ENCODE results near the gene TOMM40.
"Not testable (repeated sequence)": the region's sequence is repeated elsewhere in the genome, so short reads cannot be mapped to it uniquely, and the experiment has no call there.

The TOMM40 gene

GRCh38 chr19:44883922-44884321 lies 7.1 kb upstream of the TOMM40 start:
- TF ChIP-seq FOXK2 (IDR thresholded peaks at IDR 0.05) (no peak), ARNT (IDR thresholded peaks at IDR 0.05) (no peak), LEF1 (IDR thresholded peaks at IDR 0.05; ENCODE audit: borderline replicate concordance) (no peak), SUZ12 (IDR thresholded peaks at IDR 0.05) (no peak), BHLHE40 (IDR thresholded peaks at IDR 0.05; ENCODE audit: borderline replicate concordance) (no peak)
- POLR2A ChIA-PET, result interaction anchor here (1.7 kb wide), 1 partner anchor 38 kb away, joined by 3 read pairs; the partner anchor contains the start of gene NECTIN2
- CTCF ChIA-PET, result no interaction called here
- DNase-seq (ENCODE audit: extremely low spot score), result no peak

DNA sequence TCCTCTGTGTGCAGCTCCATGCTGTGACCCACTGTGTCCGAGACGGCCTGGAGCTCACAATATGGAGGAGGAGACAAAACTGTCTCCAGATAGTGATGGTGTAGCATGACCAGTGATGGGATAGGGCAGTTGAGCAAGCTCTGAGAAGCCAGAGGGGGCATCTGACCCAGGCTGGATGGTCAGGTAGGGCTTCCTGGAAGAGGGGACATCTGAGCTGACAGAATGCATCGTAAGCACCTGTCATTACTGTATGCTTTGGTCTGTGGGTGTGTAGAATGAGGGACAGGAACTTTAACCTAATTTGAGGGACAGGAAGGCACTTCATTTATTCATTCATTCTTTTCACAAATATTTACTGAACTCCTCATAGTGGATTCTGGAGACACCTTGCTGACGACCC lies 6.5 kb upstream of the TOMM40 start:
- ChIA-PET POLR2A (interaction anchor here (1.7 kb wide), 1 partner anchor 39 kb away, joined by 3 read pairs; the partner anchor contains the start of gene NECTIN2), CTCF (no interaction called here)
- no peak for DNase-seq (ENCODE audit: extremely low spot score)
- no peak for TF ChIP-seq ARNT (IDR thresholded peaks at IDR 0.05)
- no peak for TF ChIP-seq SP1 (IDR thresholded peaks at IDR 0.05)
- TF ChIP-seq CTBP1 (IDR thresholded peaks at IDR 0.05; ENCODE audit: borderline replicate concordance), result no peak
- TF ChIP-seq FOXM1 (IDR thresholded peaks at IDR 0.05; ENCODE audit: borderline replicate concordance), result no peak
- no peak for TF ChIP-seq FOXK2 (IDR thresholded peaks at IDR 0.05)
- no peak for TF ChIP-seq ELF4 (IDR thresholded peaks at IDR 0.05)
- no peak for TF ChIP-seq NFRKB (IDR thresholded peaks at IDR 0.05)
- no peak for TF ChIP-seq LEF1 (IDR thresholded peaks at IDR 0.05; ENCODE audit: borderline replicate concordance)
- no peak for TF ChIP-seq HDGF (IDR thresholded peaks at IDR 0.05; ENCODE audit: borderline replicate concordance)

- CTCF ChIA-PET, result no interaction called here
- POLR2A ChIA-PET, result no interaction called here
- TF ChIP-seq FOXK2 (IDR thresholded peaks at IDR 0.05), result no peak
- no peak for TF ChIP-seq PKNOX1 (IDR thresholded peaks at IDR 0.05)
- no peak for TF ChIP-seq L3MBTL2 (conservative IDR thresholded peaks at IDR 0.05)
- no peak for TF ChIP-seq NFRKB (IDR thresholded peaks at IDR 0.05)
- no peak for TF ChIP-seq FOXM1 (IDR thresholded peaks at IDR 0.05; ENCODE audit: borderline replicate concordance)
- TF ChIP-seq TARDBP (IDR thresholded peaks at IDR 0.05), result no peak
- TF ChIP-seq LEF1 (IDR thresholded peaks at IDR 0.05; ENCODE audit: borderline replicate concordance), result no peak
- TF ChIP-seq CTBP1 (IDR thresholded peaks at IDR 0.05; ENCODE audit: borderline replicate concordance), result no peak
- no peak for TF ChIP-seq SP1 (IDR thresholded peaks at IDR 0.05)
- TF ChIP-seq SUZ12 (IDR thresholded peaks at IDR 0.05), result no peak
- no peak for TF ChIP-seq ARNT (IDR thresholded peaks at IDR 0.05)
- TF ChIP-seq FOXA1 (IDR thresholded peaks at IDR 0.05), result no peak
- no peak for TF ChIP-seq HDGF (IDR thresholded peaks at IDR 0.05; ENCODE audit: borderline replicate concordance)
- TF ChIP-seq BHLHE40 (IDR thresholded peaks at IDR 0.05; ENCODE audit: borderline replicate concordance), result no peak
- no peak for TF ChIP-seq ZNF384 (IDR thresholded peaks at IDR 0.05)
- no peak for TF ChIP-seq ELF4 (IDR thresholded peaks at IDR 0.05)
- no peak for DNase-seq (ENCODE audit: extremely low spot score)
Measured at GRCh38 chr19:44886141-44886540, 4.9 kb upstream of the TOMM40 start.

DNA sequence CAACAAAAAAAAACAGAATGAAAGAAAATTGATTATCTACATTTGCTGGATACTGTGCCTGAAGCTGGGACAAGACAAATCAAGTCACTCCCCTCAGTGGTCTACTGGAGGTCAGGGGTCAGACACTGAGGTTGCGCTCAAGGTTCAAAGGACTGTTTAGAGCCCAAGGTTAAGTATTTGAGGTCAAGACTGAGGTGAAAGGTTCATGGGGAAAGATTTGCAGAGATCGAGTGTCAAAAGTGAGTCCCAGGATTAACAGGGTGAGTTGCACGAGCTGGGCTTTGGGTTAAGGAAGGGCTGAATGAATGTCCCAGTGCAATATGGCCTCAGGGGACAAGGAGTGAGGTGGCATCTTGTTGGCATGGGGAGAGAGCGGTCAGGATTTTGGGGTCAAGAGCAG lies 3.4 kb upstream of the TOMM40 start:
- CTCF ChIA-PET, result no interaction called here
- POLR2A ChIA-PET, result interaction anchor here (0.7 kb wide), 1 partner anchor 11 kb away, joined by 4 read pairs; no protein-coding TSS in a partner anchor
- no peak for TF ChIP-seq SP1 (IDR thresholded peaks at IDR 0.05)
- no peak for TF ChIP-seq ARNT (IDR thresholded peaks at IDR 0.05)
- no peak for TF ChIP-seq CTBP1 (IDR thresholded peaks at IDR 0.05; ENCODE audit: borderline replicate concordance)
- no peak for TF ChIP-seq TARDBP (IDR thresholded peaks at IDR 0.05)
- no peak for TF ChIP-seq BHLHE40 (IDR thresholded peaks at IDR 0.05; ENCODE audit: borderline replicate concordance)
- TF ChIP-seq HDGF (IDR thresholded peaks at IDR 0.05; ENCODE audit: borderline replicate concordance), result no peak
- no peak for TF ChIP-seq FOXM1 (IDR thresholded peaks at IDR 0.05; ENCODE audit: borderline replicate concordance)
- TF ChIP-seq FOXA1 (IDR thresholded peaks at IDR 0.05), result no peak
- DNase-seq (ENCODE audit: extremely low spot score), result no peak

DNA sequence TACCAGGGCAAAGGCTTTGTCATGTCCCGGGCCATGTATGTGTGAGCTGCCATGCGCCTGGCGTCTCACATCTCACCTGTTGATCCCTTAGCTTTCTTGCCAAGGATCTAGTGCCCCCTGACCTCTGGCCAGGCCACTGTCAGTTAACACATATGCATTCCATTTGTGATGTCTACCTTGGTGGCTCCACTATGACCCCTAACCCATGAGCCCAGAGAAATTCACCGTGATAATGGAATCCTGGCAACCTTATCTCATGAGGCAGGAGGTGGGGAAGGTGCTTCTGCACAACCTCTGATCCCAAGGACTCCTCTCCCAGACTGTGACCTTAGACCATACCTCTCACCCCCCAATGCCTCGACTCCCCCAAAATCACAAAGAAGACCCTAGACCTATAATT lies 2.7 kb upstream of the TOMM40 start:
- POLR2A ChIA-PET, result interaction anchor here (0.7 kb wide), 1 partner anchor 12 kb away, joined by 4 read pairs; no protein-coding TSS in a partner anchor
- DNase-seq (ENCODE audit: extremely low spot score); CTCF ChIA-PET: not testable (repeated sequence)

- POLR2A ChIA-PET, result interaction anchor here (0.7 to 2.6 kb wide), 11 partner anchors 10 to 203 kb away, joined by 3 to 19 read pairs (median 4); partner anchors contain the start of genes APOC1, APOE, NECTIN2 and PPP1R37
- no peak for DNase-seq (ENCODE audit: extremely low spot score)
- TF ChIP-seq SP1 (IDR thresholded peaks at IDR 0.05) (no peak), L3MBTL2 (conservative IDR thresholded peaks at IDR 0.05) (peak; percentile 81; the same call in 1 of the 2 replicates), FOXA1 (IDR thresholded peaks at IDR 0.05) (no peak)
- CTCF ChIA-PET, result interaction anchor here (0.5 to 1.4 kb wide), 4 partner anchors 16 to 786 kb away, joined by 3 to 5 read pairs (median 4); partner anchors contain the start of genes APOE and NECTIN2
Measured at GRCh38 chr19:44889830-44890365, 1.2 kb upstream of the TOMM40 start.

DNA sequence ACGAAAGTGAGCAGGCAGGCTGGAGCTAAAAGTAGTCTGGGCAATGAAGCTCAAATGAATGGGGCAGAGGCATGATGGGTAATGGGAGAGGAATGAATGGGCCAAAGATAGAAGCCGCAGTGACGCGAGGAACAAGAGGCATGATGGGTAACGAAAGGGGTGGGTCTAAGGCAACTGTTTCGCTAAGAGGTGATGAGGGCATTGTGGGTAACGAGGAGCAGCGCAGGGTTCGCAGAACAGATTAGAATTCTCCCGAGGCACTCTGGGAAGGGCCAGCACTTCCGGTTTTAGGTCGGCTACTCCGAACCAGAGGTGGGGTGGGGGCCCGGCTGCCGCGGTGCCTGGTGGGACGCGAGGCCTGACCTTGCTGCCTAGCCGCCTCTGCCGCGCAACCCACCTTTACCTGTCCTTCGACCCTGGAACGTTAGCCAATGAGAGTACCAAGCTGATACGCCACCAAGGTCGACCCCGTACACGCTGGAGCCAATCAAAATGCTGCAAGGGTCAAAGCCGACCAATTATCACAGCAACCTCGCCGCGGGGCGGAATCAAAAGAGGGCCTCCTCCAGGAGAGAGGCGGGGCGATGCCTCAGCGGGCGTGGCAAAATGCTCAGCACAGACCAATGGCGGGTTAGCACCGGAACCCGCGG lies 563 bp upstream of the TOMM40 start:
- TF ChIP-seq SP1 (IDR thresholded peaks at IDR 0.05) (no peak), BHLHE40 (IDR thresholded peaks at IDR 0.05; ENCODE audit: borderline replicate concordance) (no peak), HDGF (IDR thresholded peaks at IDR 0.05; ENCODE audit: borderline replicate concordance) (0 out of 2 replicates have a peak, but pooled peaks have one; percentile 91), ELF4 (IDR thresholded peaks at IDR 0.05) (peak; percentile 93), ZNF384 (IDR thresholded peaks at IDR 0.05) (no peak), L3MBTL2 (conservative IDR thresholded peaks at IDR 0.05) (no peak; the same call in 1 of the 2 replicates), PKNOX1 (IDR thresholded peaks at IDR 0.05) (peak; percentile 50), FOXM1 (IDR thresholded peaks at IDR 0.05; ENCODE audit: borderline replicate concordance) (no peak)
- POLR2A ChIA-PET, result interaction anchor here (0.7 to 2.6 kb wide), 12 partner anchors 9 to 202 kb away, joined by 3 to 19 read pairs (median 4); partner anchors contain the start of genes APOC1, APOE, NECTIN2 and PPP1R37
- CTCF ChIA-PET, result interaction anchor here (0.5 to 1.4 kb wide), 4 partner anchors 15 to 786 kb away, joined by 3 to 5 read pairs (median 4); partner anchors contain the start of genes APOE and NECTIN2
- DNase-seq (ENCODE audit: extremely low spot score), result peak; percentile 96
